Activated T-cell treated with anti-CD3 and anti-CD28 coated beads for 1 hour (primary cell): ENCODE measurements around the gene ILF2.
A peak's percentile ranks its signal among the peaks of the same experiment; 100 is the strongest.
"Not testable (repeated sequence)": the region's sequence is repeated elsewhere in the genome, so short reads cannot be mapped to it uniquely, and the experiment has no call there.

ENCODE experiments used
- DNase-seq: peaks from one replicate; pipeline ENCODE4 v3.0.0-alpha.2; 2020; ENCODE audit warnings: low read depth

ILF2 gene

DNA sequence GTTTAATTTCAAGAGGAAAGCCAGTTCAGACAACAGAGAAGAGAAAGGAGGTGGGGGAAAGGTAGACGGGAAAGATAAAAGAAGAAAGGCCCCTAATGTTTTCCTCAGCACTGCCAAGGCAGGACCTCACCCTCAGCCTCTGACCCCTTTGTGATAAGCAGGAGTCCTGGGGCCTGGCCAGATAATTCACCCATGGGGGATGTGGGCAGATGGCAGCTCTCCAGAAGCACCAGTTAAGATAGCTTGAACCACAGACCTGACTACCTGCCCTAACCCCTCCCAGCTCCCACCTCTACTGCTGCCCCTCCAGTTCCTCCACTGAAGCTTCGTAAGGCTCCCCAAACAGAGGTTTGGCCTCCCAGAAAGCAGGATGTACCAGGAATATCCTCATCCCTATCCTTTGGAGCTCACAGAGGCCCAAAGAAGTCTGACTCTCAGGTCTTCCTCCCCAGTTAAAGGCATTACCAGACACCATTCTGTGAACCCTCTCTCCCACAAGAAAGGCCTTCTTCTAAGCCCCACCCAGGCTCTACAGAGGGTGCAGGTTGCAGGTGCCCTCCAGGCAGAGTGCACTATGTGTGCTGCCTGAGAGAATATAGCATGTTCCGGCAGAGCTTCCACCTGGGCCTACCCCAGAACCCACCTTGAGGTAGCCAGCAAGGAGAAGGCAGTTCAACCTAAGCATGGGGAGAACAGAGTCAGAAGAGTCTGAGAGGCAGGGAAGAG lies 21.5 kb downstream of the ILF2 start:
- DNase-seq: no peak

DNA sequence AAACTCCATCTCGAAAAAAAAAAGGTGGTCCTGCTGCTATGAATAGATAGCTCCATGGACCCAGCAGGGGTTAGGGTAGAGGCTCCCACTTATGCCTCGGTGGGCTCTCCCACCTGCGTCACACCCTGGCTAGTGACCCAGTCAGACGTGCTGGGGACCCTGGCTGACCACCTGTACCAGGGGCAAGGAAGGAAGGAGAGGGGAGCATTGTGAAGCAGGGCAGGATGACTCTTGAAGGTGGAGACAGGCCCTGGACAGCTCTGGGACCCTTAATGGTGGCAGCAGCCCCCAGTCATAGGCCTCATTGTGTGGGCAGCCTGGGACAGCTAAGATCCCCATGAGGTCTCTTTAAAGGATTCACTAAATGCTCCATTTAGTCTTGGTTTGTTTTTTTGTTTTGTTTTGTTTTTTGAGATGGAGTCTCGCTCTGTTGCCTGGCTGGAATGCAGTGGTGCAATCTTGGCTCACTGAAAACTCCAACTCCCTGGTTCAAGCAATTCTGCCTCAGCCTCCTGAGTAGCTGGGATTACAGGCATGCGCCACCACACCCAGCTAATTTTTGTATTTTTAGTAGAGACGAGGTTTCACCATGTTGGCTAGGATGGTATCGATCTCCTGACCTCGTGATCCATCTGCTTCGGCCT lies 22.7 kb downstream of the ILF2 start:
- DNase-seq: no peak

DNA sequence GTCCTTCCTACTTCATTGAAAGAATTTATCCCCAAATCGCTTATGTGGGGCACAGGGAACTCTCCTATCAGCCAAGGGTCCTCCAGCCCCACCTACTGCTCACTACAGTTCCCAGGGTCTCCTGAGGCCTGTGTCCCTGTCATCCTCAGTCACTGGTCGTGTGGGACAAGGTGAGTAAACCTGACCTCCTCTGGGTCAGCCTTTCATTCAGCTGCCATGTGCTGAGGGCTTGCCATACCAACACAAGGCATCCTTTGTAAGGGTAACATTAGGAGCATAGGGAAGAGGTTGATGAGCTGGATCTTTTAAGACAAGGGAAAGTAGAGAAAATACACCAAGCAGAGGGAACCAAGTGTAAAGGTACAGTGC lies 23.5 kb downstream of the ILF2 start:
- DNase-seq: no peak

DNA sequence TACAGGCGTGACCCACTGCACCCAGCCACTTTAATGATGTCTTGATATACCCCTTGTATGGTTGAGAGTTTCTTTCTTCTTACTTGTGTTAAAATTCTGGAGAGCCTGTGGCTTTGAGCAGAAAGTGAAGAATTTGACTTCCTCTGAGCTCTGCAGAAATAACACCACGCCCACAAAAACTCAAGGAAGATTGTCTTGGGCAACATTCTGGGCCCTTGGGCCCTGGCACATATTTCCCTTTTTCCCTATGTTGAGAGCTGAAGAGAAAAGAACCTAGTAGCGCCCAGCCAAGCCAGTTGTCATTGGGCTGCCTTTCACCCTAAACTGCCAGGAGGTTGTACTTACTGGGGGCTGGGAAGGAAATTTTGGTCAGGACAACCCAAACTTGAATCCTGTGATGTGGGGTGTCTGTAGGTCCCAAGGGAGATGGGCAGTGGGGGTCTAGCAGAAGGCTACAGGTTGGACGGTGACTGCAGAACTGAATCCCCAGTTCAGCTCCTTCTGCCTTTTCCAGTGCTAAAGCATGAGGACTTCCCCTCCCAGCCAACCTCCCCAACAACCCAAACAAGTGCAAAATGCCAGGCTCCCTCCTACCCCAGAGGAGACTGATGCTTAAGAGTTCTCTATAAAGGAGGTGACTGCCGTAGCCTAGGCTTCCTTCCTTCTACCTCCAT lies 24.0 kb downstream of the ILF2 start:
- DNase-seq: no peak

DNA sequence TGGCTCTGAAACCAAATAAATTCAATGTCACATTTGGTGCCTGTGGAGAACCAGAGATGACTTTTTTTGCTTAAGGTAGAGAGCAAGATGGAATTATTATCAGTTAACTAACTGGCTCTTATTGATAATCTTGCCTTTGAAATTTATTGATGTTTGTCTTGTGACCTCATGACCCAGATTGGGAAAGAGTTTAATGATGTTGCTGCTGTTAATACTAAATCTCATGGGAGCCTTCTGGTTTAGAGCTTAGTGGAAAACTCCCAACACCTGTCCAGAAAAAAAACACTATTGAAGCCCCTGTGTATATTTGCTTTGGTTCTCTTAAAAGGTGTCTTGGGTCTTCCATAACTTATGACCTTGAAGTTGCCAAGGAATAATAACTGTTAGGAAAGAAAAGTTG lies 27.0 kb downstream of the ILF2 start:
- DNase-seq: no peak

DNA sequence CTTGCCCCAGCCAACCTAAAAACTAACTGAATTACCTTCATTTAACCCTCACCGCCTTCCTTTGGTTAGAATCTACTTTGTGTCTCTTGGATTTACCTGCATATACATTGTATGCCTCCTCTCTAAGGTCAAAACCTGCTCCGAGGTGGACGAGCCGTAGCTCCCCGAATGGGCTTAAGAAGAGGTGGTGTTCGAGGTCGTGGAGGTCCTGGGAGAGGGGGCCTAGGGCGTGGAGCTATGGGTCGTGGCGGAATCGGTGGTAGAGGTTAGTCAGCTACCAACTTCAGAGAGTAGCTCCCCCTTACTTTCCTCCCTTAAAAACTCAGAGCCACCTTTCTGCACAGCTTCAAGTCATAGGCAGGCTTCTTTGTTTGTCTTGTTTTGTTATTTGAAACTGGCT lies 27.7 kb downstream of the ILF2 start:
- DNase-seq: no peak

DNA sequence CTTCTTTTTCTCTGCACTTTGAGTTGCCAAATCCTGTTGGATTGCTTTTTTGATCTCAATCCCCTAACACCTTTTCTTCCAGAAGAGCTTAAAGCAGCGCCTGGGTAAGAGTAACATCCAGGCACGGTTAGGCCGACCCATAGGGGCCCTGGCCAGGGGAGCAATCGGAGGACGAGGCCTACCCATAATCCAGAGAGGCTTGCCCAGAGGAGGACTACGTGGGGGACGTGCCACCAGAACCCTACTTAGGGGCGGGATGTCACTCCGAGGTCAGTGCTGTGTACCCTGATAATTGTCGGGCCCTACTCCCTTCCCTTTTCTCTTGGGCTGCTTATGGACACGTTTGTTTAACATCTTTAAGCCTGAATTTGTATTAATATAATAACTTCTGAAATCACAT lies 28.6 kb downstream of the ILF2 start:
- DNase-seq: no peak

DNA sequence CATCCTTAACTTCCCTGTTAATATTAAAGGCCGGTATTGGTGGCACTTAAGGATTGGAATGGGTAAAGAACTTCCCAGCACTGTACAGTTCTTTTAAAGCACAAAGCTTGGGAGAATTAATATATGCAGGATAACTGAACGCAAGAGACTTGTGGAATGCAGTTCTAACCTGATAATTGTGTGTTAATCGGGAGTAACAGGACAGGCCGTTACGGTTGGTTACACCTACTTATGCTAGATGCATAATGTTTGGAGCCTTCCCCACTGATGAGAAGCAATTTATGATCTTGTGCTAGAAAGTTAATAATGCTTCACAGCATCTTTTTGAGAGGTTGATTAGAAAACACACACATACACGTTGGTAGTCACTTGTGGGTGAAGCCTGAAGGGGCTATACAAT lies 29.9 kb downstream of the ILF2 start:
- no peak for DNase-seq

DNA sequence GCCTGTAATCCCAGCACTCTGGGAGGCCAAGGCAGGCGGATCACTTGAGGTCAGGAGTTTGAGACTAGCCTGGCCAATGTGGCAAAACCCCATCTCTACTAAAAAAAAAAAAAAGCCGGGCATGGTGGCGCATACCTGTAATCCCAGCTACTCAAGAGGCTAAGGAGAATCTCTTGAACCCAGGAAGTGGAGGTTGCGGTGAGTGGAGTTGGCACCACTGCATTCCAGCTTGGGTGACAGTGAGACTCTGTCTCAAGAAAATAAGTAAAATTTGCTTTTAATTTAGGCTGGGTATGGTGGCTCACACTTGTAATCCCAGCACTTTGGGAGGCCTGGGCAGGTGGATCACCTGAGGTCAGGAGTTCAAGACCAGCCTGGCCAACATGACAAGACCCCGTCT lies 30.6 kb downstream of the ILF2 start:
- DNase-seq: not testable (repeated sequence)

DNA sequence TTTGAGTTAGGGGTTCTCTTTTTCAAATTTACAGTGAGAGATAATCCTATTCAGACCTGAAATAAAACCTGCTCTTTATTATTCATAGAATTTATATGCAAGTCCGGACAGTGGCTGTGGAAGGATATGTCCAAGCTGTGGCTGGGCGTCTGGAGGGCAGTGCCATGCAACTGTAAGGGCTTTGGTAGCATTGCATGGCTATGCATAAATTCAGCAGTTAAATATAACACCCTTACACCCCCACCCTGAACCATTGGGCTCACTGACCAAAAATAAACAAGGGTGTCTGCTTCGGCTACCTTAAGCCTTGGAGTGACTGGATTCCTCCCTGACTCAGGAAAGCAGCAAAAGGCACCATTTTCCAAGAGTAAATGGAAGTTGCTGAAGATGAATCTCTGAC lies 31.5 kb downstream of the ILF2 start:
- no peak for DNase-seq

DNA sequence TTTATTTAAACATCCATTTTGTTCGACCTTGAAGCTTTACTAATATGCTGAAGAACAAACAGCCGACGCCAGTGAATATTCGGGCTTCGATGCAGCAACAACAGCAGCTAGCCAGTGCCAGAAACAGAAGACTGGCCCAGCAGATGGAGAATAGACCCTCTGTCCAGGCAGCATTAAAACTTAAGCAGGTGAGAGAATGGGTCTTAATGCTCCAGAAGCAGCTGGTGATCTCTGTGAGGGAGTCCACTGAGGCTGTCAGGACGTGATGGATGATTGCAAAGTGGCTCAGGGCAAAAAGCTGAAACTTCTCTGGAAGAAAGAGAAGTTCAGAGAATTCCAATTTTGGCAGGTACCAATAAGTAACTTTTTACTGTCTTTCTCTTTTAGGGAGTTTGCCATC lies 32.5 kb downstream of the ILF2 start:
- no peak for DNase-seq

DNA sequence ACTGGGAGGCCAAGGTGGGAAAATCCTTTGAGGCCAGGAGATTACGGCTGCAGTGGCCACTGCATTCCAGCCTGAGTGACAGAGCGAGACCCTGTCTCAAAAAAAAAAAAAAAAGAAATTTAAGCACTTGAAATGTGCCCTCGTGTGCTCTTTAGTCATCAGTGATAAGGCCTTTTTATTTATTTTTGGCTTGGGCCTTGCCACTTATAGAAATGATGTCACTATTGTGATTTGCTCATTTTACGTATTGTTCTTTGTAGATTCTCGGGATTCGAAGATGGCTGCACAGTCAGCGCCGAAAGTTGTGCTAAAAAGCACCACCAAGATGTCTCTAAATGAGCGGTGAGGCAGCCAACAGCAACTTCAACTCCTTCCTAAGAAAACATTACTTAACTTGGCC lies 34.5 kb downstream of the ILF2 start:
- DNase-seq: no peak

DNA sequence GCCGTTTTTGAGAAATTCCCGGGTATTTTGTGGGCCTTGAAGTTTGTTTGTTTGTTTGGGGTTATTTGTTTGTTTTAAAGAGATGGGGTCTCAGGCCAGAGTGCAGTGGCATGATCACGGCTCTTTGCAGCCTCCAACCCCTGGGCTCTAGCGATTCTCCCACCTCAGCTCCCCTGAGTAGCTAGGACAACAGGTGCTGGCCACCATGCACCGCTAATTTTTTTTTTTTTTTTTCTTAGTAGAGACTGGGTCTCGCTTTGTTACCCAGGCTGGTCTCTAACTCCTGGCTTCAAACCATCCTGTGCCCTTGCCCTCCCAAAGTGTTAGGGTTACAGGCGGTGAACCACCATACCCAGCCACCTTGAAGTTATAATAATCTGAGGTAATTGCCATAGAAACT lies 34.9 kb downstream of the ILF2 start:
- no peak for DNase-seq

DNA sequence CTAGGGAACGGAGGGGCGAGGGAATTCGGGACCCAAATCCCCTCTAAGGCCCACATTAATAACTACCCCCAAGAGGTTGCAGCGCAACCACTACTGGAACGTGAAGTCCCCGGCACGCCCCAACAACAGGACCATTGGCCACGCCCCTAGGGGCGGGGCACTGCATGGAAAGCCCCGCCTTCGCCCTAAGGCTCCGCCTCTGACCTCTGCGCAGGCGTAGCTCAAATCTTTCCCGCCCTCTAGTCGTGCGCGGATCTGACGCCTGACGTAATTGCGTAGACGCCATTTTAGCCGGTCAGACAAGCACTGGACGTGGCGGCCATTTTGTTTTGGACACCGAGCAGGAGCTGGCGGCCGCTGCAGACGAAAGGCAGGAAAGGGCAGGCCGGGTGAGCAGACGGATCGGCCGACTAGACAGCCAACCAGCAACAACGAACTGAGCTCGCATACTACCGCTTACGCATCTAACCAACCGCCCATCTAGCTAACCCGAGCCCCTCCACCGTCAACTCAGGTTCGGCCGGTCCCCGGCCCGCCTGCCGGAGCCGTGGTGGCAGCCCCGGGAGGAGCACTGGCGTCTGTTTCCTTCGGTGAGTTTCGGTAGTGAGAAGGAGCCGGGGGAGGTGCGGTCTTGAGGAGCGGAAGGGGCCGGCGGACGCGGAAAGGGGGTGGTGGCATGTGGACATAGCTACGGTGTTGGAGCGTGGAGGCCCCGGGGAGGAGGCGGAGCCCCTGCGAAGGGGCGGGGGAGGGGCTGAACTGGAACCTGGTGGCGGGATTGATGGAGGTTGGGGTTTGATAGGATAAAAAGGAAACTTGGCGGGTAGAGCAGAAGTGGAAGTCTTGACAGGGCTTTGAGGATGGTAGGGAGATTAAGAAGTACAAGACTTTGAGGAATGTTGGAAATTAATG lies 36.8 kb downstream of the ILF2 start, which contains the start of gene CHTOP:
TSS of gene CHTOP (plus strand) at position 313 of the 912 bp plus-strand sequence. CDS start 2,523 bp downstream, outside the sequence.
- DNase-seq: peak; percentile 96

DNA sequence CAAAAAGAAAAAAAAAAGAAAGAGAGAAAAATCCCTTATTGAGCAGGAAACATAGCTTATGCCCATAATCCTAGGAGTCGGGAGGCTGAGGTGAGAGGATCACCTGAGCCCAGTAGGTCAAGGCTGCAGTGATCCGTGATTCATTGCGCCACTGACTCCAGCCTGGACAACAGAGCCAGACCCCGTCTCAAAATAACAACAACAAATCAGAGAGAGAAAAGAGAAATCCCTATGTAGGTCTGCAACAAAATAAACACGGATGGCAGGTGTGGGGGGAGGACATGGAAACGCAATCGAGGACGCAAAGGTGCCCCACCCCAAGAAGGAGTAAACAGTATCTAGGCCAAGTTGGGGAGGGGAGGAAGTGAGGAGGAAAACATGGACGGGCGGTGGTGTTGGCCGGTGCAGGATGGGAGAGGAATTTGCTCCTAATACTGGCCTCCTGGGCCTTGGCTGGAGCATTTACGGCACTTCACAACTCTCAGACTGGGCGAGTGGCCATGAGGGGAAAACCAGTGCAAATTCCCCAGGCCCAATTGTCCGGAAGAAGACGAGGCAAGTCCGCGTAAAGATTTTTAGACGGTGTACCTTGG lies 37.5 kb downstream of the ILF2 start:
- DNase-seq: no peak

DNA sequence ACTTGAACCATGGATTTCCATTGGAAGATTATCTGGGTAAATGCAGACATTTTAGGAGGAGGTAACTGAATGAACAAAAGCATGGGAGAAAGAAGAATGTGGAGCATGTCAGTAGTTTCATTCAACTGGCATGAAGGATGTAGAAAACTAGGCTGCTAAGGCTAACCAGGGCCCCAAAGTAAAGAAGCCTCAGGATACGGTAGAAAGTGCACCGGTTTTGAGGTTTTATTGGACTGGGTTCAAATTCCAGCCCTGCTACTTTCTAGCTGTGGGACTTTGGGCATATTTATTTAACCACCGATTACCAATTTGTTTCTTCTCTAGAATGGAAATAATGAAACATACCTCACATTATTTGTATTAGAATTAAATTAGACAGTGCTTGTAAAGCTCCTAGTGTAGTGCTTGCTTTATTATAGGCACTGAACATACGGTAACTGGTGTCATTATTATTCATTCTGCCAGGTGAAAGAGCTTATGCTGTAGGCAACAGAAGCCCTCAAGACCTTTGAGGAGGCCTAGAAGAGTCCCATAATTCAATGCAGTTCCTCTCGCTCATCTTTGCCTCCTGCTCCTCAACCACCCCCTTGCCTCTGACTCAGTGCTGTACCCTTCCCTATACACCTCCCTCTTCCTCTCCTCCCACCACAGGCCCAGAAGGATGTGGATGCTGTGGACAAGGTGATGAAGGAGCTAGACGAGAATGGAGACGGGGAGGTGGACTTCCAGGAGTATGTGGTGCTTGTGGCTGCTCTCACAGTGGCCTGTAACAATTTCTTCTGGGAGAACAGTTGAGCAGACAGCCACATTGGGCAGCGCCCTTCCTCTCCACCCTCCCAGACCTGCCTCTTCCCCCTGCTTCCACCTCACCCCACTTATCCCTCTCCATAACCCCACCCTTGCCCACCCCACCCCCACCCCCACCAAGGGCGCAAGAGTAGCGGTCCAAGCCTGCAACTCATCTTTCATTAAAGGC lies 39.5 kb downstream of the ILF2 start:
- no peak for DNase-seq

DNA sequence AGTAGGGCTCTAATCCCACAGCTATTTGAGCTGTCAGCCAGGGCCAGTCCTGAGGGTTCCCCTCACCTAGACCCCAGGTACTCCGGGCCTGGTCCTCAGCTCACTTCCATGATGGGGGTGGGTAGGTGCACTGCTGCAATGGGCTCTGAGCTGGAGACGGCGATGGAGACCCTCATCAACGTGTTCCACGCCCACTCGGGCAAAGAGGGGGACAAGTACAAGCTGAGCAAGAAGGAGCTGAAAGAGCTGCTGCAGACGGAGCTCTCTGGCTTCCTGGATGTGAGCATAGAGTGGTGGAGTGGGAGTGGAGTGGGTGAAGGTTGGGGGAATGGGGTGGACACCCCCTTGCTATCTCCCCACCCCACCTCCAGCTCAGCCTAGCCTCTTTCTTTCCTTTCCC lies 40.4 kb downstream of the ILF2 start:
- no peak for DNase-seq

DNA sequence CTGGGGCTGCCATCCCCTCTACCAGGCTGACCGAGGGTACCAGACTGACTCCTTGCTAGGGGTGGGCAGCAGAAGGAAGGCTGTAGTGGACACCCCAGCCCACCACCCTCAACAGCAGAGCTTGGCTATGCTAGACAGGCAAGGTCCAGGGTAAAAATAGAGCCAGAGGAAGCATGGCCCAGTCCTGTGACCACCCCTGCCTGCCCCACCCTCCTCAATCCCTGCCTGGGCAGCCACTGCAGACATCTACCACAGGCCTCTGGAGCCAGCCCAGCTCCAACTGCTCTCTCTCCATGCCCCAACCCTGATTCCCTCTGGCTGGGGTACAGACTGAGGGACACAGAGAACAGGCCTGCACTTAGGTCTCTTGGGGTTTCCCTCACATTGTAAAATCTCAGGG lies 40.8 kb downstream of the ILF2 start:
- no peak for DNase-seq

DNA sequence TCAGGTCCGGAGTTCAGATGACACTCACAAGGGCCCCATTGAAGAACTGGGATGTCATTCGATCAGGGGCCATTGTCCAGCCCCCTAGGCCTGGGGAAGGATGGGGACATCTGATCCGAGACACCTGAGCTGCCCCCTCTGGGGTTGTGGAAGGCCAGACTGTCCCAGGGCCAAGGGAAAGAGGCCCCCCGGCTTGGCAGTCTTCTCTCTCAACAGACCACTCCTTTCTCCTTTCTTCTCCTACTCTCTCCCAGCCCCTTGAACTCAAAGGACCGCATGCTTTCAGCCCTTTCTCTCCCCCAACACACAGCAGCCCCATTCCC lies 41.5 kb downstream of the ILF2 start:
- no peak for DNase-seq

DNA sequence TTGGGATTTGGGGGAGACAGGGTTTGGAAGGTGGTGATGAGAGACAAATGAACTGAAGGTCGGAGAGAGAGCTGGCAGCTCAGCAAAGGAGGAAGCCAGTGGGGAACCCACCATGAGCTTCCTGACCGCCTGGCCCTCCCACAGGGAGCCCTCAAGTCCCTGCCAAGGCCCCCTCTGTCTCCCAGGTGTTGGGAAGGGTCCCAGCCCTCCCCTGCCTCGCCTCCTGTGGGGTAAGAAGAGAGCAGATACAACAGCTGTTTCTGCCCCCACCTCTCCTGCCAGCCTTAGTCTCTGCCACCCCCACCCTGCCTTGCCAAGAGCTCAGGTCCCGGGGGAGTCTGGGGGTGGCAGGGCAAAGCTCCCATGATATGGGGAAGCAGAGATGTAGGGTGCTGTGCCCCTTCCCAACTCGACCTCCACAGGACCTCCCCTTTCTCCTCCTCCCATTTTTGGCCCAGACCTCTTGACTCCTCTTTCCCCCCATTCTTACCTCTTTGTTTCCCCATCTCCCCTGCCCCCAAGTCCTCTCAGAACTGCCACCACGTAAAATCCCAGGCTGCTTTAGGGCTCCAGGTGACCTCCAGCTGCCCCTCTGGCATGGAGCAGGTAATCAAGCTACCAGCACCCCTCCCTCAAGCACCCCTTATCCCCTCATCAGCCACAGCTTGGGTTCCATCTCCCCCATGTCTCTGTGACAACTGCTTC lies 42.0 kb downstream of the ILF2 start:
- no peak for DNase-seq
